ENCODE data around the gene EIF5B. TPM values are rescaled to one million over a fixed set of nuclear protein-coding genes. Genes with fewer than 3 reads are reported as not detected.

EIF5B gene
- total RNA-seq, 1 donor from 2014 or later = 26.8 TPM

DNA sequence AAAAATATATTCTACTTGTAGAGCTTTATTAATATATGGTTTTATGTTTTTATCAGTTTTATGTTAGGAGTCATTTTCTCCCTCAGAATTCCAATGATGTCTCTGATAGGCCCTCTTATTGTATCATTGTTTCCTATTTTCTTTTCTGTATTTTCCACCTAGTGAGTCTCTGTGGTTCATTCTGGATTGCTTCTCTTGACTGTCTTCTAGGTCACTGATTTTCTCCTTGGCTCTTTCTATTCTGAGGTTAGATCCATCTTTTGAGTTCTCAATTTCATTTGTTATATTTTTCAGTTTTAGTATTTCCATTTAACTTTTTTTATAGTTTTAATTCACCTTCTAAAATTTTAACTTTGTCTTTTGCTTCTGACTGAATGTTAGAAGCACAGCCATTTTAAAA, 37.6 kb downstream of the EIF5B start:
- Histone ChIP-seq H2AFZ (replicated peaks) (no peak overlapping the region), H3K9ac (no peak overlapping the region), H3K4me2 (no peak overlapping the region), H3K27me3 (no peaks in the 10 kb centered on the region), H3K4me1 (no peaks in the 10 kb centered on the region), H3F3A (ENCODE audit: low read depth) (no peaks in the 10 kb centered on the region), H3K36me3 (peaks cover 22% of the 10 kb centered on the region), H4K20me1 (ENCODE audit: low read depth) (no peaks in the 10 kb centered on the region), H3K4me3 (no peak overlapping the region), H3K27ac (no peak overlapping the region), H3K79me2 (ENCODE audit: low read depth) (no peaks in the 10 kb centered on the region), H3K9me3 (ENCODE audit: low read depth) (no peaks in the 10 kb centered on the region)
- no peak for DNase-seq (ENCODE audit: low spot score)
- Mint-ChIP-seq H3K36me3 (peaks cover 50% of the 10 kb centered on the region), H3K4me1 (no peaks in the 10 kb centered on the region), H3K27ac (no peak overlapping the region), H3K4me3 (no peak overlapping the region), H3K9me3 (peaks cover 9% of the 10 kb centered on the region), H3K27me3 (ENCODE audit: insufficient read depth, low read depth) (no peaks in the 10 kb centered on the region)
- no peak for TF ChIP-seq EZH2phosphoT487 (IDR thresholded peaks at IDR 0.05)
- TF ChIP-seq EZH2 (IDR thresholded peaks at IDR 0.05) = no peak
- TF ChIP-seq, protein P1, sequence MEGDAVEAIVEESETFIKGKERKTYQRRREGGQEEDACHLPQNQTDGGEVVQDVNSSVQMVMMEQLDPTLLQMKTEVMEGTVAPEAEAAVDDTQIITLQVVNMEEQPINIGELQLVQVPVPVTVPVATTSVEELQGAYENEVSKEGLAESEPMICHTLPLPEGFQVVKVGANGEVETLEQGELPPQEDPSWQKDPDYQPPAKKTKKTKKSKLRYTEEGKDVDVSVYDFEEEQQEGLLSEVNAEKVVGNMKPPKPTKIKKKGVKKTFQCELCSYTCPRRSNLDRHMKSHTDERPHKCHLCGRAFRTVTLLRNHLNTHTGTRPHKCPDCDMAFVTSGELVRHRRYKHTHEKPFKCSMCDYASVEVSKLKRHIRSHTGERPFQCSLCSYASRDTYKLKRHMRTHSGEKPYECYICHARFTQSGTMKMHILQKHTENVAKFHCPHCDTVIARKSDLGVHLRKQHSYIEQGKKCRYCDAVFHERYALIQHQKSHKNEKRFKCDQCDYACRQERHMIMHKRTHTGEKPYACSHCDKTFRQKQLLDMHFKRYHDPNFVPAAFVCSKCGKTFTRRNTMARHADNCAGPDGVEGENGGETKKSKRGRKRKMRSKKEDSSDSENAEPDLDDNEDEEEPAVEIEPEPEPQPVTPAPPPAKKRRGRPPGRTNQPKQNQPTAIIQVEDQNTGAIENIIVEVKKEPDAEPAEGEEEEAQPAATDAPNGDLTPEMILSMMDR (IDR thresholded peaks at IDR 0.05) = no peak

DNA sequence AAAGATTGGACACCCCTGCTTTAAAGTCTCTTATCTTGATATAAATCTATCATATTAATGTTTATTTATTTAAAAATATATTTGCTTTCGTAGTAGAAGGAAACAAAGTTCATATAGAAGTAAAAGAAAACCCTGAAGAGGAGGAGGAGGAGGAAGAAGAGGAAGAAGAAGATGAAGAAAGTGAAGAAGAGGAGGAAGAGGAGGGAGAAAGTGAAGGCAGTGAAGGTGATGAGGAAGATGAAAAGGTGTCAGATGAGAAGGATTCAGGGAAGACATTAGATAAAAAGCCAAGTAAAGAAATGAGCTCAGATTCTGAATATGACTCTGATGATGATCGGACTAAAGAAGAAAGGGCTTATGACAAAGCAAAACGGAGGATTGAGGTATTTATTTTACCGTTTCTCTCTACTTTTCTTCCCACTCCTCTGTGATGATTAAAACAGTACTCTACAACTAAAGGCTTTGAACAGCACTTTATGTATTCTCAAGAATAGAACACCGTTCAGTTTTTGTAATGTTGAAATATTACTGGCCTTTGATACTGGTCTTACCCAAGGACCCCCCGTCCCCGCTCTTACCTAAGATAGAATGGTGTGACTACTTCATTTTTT, 39.2 kb downstream of the EIF5B start:
- peaks cover 52% of the 10 kb centered on the region for H3K36me3 Mint-ChIP-seq
- no peak overlapping the region for H3K4me3 ChIP-seq
- H3K4me1 ChIP-seq = no peaks in the 10 kb centered on the region
- no peak overlapping the region for H3K4me2 ChIP-seq
- H3K9me3 ChIP-seq (ENCODE audit: low read depth) = no peaks in the 10 kb centered on the region
- H3F3A ChIP-seq (ENCODE audit: low read depth) = no peaks in the 10 kb centered on the region
- H3K36me3 ChIP-seq = peaks cover 19% of the 10 kb centered on the region
- H3K27me3 Mint-ChIP-seq (ENCODE audit: insufficient read depth, low read depth) = no peaks in the 10 kb centered on the region
- H3K9ac ChIP-seq = no peak overlapping the region
- TF ChIP-seq EZH2phosphoT487 (IDR thresholded peaks at IDR 0.05) (no peak), EZH2 (IDR thresholded peaks at IDR 0.05) (no peak)
- TF ChIP-seq, protein P1 (IDR thresholded peaks at IDR 0.05) = no peak
- no peak overlapping the region for H3K27ac Mint-ChIP-seq
- no peak for DNase-seq (ENCODE audit: low spot score)
- no peaks in the 10 kb centered on the region for H3K4me1 Mint-ChIP-seq
- no peaks in the 10 kb centered on the region for H3K79me2 ChIP-seq (ENCODE audit: low read depth)
- H3K4me3 Mint-ChIP-seq = no peak overlapping the region
- no peaks in the 10 kb centered on the region for H4K20me1 ChIP-seq (ENCODE audit: low read depth)
- H3K27me3 ChIP-seq = no peaks in the 10 kb centered on the region
- no peak overlapping the region for H3K27ac ChIP-seq
- H2AFZ ChIP-seq (replicated peaks) = no peak overlapping the region
- peaks cover 9% of the 10 kb centered on the region for H3K9me3 Mint-ChIP-seq

- Mint-ChIP-seq H3K9me3 (peaks cover 9% of the 10 kb centered on the region), H3K4me1 (no peaks in the 10 kb centered on the region), H3K27ac (no peak overlapping the region), H3K27me3 (ENCODE audit: insufficient read depth, low read depth) (no peaks in the 10 kb centered on the region), H3K36me3 (peaks cover 47% of the 10 kb centered on the region), H3K4me3 (no peak overlapping the region)
- no peak overlapping the region for H3K27ac ChIP-seq
- H4K20me1 ChIP-seq (ENCODE audit: low read depth) = no peaks in the 10 kb centered on the region
- H3K9ac ChIP-seq = no peak overlapping the region
- no peak overlapping the region for H3K4me3 ChIP-seq
- no peaks in the 10 kb centered on the region for H3K4me1 ChIP-seq
- no peaks in the 10 kb centered on the region for H3K27me3 ChIP-seq
- no peak overlapping the region for H2AFZ ChIP-seq (replicated peaks)
- no peak for DNase-seq (ENCODE audit: low spot score)
- TF ChIP-seq, protein P1 (IDR thresholded peaks at IDR 0.05) = no peak
- TF ChIP-seq EZH2phosphoT487 (IDR thresholded peaks at IDR 0.05) (no peak), EZH2 (IDR thresholded peaks at IDR 0.05) (no peak)
- H3K9me3 ChIP-seq (ENCODE audit: low read depth) = no peaks in the 10 kb centered on the region
- no peak overlapping the region for H3K4me2 ChIP-seq
- H3F3A ChIP-seq (ENCODE audit: low read depth) = no peaks in the 10 kb centered on the region
- H3K79me2 ChIP-seq (ENCODE audit: low read depth) = no peaks in the 10 kb centered on the region
- peaks cover 20% of the 10 kb centered on the region for H3K36me3 ChIP-seq
Observed at GRCh38 chr2:99377879-99378278, 40.7 kb downstream of the EIF5B start.

Data from neural progenitor cell (in vitro differentiated cells).